ENCODE measurements around the gene NIPBL. TPM values are rescaled to one million over a fixed set of nuclear protein-coding genes. Genes with fewer than 3 reads are reported as not detected.
A peak's percentile ranks its signal among the peaks of the same experiment; 100 is the strongest.

NIPBL gene
- total and polyA plus RNA-seq, 7 donors: 7.6 to 66.4 (median 53.5) TPM

DNA sequence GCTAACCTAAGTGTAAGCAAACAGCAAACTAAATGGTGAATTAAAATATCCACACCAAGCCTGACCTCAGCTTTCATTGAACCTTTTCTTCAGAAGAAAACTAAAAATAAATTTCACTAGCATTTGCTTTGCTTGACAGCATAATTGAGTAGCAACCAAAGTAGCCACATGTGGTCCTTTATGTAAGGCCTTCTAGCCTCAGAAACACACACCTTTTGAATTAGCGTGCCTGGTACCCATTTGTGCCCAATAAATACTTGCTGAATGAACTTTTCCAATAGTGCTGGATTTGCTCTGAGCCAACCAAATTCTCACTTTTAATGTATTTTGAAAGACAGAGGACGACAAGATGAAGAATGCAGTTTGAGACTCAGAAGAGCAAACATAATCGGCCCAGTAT lies 2.1 kb upstream of the NIPBL start:
- Histone ChIP-seq H3K4me3 (peak overlapping the region; percentile 68 to 90 (median 84)), H3K27ac (peak overlapping the region in 3 of 4 donors; percentile 95 to 98 (median 96)), H3K27me3 (no peaks in the 10 kb centered on the region), H3K4me1 (peaks cover 0 to 37% (median 28%) of the 10 kb centered on the region in 4 donors), H3K36me3 (peaks cover 0 to 4% (median 0%) of the 10 kb centered on the region in 4 donors), H3K9me3 (no peaks in the 10 kb centered on the region)
- 51 to 53% methylated on average over 3 of the region's 3 CpGs for WGBS, 2 donors
- DNase-seq: no peak
- intact Hi-C loops (cut with DNase I): loop anchor here (5.0 to 10.0 kb wide), 4 partner anchors 380 to 632 kb away; partner anchors contain the start of genes NADK2, NUP155 and WDR70
- TF ChIP-seq POLR2A (IDR thresholded peaks at IDR 0.05) (no peak), POLR2AphosphoS5 (IDR thresholded peaks at IDR 0.05) (no peak), EP300 (IDR thresholded peaks at IDR 0.05) (no peak)
- TF ChIP-seq, protein P1, sequence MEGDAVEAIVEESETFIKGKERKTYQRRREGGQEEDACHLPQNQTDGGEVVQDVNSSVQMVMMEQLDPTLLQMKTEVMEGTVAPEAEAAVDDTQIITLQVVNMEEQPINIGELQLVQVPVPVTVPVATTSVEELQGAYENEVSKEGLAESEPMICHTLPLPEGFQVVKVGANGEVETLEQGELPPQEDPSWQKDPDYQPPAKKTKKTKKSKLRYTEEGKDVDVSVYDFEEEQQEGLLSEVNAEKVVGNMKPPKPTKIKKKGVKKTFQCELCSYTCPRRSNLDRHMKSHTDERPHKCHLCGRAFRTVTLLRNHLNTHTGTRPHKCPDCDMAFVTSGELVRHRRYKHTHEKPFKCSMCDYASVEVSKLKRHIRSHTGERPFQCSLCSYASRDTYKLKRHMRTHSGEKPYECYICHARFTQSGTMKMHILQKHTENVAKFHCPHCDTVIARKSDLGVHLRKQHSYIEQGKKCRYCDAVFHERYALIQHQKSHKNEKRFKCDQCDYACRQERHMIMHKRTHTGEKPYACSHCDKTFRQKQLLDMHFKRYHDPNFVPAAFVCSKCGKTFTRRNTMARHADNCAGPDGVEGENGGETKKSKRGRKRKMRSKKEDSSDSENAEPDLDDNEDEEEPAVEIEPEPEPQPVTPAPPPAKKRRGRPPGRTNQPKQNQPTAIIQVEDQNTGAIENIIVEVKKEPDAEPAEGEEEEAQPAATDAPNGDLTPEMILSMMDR (IDR thresholded peaks at IDR 0.05): no peak

DNA sequence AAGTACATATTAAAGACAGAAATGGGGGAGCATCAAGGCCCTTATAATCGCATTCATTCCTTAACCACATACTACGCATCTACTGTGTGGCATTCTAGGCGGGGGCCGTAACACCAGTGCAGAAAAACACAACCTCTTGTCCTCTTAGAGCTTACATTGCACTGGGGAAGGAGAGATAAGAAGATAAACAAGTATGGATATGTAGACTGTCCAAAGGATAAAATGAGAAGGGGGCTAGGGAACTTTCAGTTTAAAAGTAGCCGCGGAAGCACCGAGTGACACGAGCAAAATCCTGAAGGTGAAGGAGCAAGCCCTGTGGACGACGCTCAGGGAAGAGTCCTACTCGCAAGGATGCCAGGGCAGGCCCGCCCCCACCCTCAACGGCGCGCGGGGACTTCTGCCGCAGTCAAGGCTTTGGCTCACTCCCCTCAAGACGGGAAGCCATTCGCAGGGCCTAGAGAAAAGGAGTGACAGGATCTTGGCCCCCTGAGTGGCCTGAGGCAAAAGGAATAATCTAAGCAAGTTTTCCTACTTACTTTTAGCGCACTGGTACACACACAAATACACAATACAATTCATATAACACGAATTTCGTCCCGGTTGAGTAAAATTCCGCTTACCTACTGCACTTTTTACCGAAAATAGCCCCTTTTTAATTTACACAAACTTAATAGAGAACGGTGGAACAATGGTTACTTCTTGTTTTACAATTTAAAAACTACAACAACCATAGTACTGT lies 1.3 kb upstream of the NIPBL start:
- H3K4me1 ChIP-seq: peaks cover 0 to 44% (median 36%) of the 10 kb centered on the region in 4 donors
- peak overlapping the region; percentile 93 to 98 (median 96) for H3K27ac ChIP-seq
- H3K9me3 ChIP-seq: no peaks in the 10 kb centered on the region
- H3K4me3 ChIP-seq: peak overlapping the region; percentile 68 to 90 (median 84)
- peaks cover 0 to 4% (median 0%) of the 10 kb centered on the region in 4 donors for H3K36me3 ChIP-seq
- peak in 1 of 4 donors; percentile 44 for TF ChIP-seq POLR2AphosphoS5 (IDR thresholded peaks at IDR 0.05)
- TF ChIP-seq, protein P1 (IDR thresholded peaks at IDR 0.05): no peak
- WGBS, 2 donors: 0 to 1% methylated on average over 26 of the region's 26 CpGs
- DNase-seq: peak; percentile 72
- H3K27me3 ChIP-seq: no peaks in the 10 kb centered on the region
- intact Hi-C loops (cut with DNase I): loop anchor here (5.0 to 10.0 kb wide), 5 partner anchors 133 to 962 kb away; partner anchors contain the start of genes NUP155 and WDR70

DNA sequence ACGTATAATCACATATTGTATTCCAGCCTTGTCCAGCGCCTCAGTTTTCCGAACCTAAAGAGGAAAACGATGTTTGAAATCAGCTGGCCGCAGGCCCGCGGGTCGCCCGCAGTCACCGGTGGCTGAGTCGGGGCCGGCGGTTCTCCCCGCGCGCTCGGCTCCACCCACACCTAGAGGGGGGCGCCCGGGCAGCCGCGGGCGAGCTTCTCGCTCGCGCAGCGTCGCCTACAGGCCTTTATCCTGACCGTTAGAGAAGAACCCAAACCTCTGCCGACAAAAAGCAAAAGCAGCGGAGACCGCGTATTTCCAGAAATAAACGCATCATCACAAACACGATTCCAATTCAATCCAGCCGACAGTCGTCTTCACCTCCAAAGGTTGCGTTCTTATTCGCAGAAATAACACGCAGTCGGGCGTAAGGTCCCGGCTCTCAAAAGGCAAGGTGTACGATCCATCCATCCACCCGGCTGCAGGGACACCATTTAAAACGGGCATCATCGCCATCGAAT lies 725 bp upstream of the NIPBL start:
- peaks cover 0 to 4% (median 0%) of the 10 kb centered on the region in 4 donors for H3K36me3 ChIP-seq
- peak overlapping the region; percentile 93 to 98 (median 96) for H3K27ac ChIP-seq
- peak; percentile 90 for DNase-seq
- intact Hi-C loops (cut with DNase I): loop anchor here (2.0 to 10.0 kb wide), 6 partner anchors 63 to 961 kb away; partner anchors contain the start of genes NUP155 and WDR70
- H3K27me3 ChIP-seq: no peaks in the 10 kb centered on the region
- no peaks in the 10 kb centered on the region for H3K9me3 ChIP-seq
- TF ChIP-seq POLR2A (IDR thresholded peaks at IDR 0.05) (no peak), EP300 (IDR thresholded peaks at IDR 0.05) (no peak), POLR2AphosphoS5 (IDR thresholded peaks at IDR 0.05) (peak; percentile 22 to 63 (median 58))
- TF ChIP-seq, protein P1 (IDR thresholded peaks at IDR 0.05): peak in 2 of 4 experiments; percentile 28 to 46
- WGBS, 2 donors: 0% methylated on average over 47 of the region's 47 CpGs
- H3K4me1 ChIP-seq: peaks cover 0 to 50% (median 42%) of the 10 kb centered on the region in 4 donors
- H3K4me3 ChIP-seq: peak overlapping the region; percentile 68 to 90 (median 84)

DNA sequence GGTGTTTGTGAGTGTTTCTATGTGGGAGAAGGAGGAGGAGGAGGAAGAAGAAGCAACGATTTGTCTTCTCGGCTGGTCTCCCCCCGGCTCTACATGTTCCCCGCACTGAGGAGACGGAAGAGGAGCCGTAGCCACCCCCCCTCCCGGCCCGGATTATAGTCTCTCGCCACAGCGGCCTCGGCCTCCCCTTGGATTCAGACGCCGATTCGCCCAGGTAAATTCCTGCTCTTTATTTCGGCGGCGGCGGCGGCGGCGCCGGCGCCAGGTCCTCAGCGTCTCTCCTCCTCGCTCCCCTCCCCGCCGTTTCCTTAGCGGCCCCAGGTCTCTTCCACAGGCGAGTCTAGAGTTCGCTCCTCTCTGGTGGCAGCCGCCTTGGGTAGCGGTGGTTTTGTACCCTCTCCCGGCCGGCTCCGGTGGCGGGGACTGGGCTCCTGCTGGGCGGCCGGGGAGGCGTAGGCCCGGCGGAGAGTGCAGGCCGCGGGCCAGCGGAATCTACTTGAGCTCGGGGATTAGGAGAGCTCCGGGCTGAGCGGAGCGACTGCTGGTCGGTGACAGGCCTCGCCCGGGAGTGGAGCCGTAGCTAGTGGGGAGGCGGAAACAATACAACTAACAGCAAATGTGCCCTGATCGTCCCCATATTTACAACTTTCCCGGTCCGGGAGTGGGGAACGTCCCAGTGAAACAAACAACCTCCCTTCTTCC lies 547 bp downstream of the NIPBL start:
- no peaks in the 10 kb centered on the region for H3K27me3 ChIP-seq
- TF ChIP-seq, protein P1 (IDR thresholded peaks at IDR 0.05): no peak
- TF ChIP-seq POLR2AphosphoS5 (IDR thresholded peaks at IDR 0.05): peak in 2 of 4 donors; percentile 29 to 49
- peak overlapping the region; percentile 68 to 90 (median 84) for H3K4me3 ChIP-seq
- intact Hi-C loops (cut with DNase I): loop anchor here (2.0 to 10.0 kb wide), 6 partner anchors 62 to 960 kb away; partner anchors contain the start of genes NUP155 and WDR70
- DNase-seq: peak; percentile 88
- no peaks in the 10 kb centered on the region for H3K9me3 ChIP-seq
- H3K27ac ChIP-seq: peak overlapping the region; percentile 93 to 98 (median 96)
- peaks cover 0 to 63% (median 54%) of the 10 kb centered on the region in 4 donors for H3K4me1 ChIP-seq
- H3K36me3 ChIP-seq: peaks cover 0 to 3% (median 0%) of the 10 kb centered on the region in 4 donors
- WGBS, 2 donors: 0 to 1% methylated on average over 57 of the region's 57 CpGs
